HG03280 (cell line): ENCODE measurements around the gene ACOXL.

Experiments used
- ATAC-seq: cut with Tn5 transposase; IDR thresholded peaks from one replicate; pipeline ENCODE4 v1.9.1; 2021; ENCODE audit warnings: mild to moderate bottlenecking, moderate library complexity; ENCODE audit not compliant: unreplicated experiment

ACOXL gene

DNA sequence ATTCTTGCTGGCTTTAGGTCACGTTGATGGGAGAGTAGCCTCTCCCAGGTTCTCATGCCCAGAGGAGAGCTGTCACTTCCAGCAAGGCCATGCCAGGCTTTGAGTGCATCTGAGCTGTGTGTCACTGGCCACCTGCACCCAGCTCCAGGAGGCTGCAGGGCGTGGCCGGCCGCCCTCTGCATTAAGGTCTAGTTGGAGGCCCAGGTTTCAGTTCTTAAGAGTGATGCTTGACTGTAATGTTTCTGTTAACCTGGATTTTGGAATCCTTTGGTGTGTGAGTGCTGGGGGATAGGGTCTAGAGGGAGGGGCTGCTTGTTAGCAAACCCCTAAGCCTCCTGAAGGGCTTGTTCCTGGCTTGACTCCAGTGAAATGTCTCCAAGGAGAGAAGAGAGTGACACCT is 140.1 kb downstream of the ACOXL start:
- peak; percentile 31 for ATAC-seq

DNA sequence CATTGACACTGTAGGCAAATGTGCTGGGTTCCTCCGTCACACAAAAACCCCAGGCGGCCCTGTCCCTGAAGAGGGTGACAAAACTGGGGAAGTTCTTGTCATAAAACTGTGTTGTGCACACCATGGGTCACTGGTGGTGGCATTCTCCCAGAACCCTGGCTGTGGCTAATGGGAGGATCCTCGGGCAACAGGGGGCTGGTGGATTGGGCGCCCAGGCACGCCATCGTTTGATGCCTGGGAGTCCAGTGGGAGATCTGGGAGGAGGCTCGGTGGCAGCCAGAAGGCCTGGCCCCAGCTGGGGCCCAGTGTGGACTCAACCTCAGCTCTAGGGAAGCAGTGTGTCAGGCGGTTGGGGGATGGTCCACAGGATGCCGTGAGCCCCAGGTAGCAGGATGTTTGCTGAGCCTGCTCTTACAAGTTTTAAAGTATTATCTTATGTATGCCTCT is 140.7 kb downstream of the ACOXL start:
- ATAC-seq, result peak; percentile 23

DNA sequence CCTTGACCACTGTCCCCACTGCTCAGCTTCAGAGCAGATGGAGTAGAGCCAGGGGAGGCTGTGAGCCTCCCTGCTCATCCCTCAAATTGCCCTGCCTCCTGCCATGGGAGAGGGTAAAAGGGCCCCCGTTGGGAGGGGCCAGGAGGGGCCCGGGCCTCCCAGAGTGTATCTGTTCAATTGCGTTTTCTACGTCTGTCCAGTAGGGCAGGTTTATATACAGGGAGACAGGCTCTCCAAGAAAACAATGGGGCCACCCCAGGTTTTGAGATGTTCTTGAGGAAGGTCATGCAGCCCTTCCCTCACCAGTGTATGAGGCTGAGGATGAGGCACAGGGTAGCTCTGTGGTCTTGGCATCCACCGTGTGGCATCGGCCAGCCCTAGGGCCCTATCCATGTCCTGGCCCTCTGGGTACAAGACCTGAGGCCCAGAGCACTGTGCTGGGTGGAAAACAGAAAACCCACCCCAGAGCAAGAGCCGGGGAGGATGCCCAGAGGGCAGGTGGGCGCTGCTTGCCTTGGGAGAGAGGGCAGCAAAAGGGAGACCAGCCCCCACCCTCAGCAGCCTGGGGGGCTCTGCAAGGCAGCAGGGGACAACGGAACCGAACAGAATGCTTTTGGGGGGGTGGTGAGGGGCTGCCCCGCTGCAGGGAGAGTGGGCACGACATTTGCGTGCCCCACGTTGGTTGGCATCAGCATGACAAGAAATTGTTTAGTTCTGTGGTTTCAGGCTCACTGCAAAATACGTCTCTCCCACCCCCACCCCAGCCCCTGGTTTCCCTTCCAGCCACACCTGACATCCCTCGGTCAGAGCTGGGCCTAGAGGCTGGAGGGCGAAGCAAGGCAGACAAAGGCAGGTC is 141.5 kb downstream of the ACOXL start:
- no peak for ATAC-seq

DNA sequence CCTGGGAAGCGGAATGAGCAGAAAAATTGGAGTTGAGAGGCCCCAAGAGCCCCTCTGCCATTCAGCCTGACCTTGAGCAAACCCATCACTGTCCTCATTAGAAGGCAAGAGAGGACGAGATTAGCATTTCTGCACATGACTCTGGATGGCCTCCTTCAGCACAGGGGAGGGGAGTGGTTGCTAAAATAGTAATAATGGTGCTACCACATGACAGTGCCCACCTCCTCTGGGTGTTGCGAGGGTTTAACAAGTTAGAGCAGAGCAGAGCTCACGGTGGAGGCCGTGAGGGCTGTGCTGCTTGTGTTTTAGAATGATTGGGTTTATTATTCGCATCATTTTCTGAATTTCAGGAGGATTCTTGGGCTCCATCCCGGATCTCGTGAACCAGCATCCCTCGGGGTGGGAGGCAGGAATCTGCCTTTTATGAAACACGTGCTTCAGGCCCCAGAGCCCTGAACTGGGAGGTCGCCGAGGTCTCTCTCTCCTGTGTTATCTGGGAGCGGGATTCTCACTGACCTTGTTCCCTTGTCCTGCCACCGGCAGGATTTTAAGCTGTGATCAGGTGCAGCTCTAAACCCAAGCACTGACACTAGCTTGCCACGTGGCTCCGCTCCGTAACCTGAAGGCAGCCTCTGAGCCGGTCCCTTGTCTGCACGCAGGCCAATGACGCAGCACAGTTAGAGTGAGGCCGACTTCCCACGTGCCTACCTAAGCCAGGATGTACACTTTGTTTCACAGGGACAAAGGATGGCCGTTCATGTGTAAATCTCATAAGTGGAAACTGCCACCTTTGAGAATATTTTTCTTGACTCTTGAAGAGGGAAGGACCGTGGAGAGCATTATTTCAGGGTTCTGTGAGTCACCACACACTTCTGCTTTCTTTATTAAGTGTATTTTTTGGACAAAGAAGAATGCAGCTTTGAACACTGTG is 142.3 kb downstream of the ACOXL start:
- ATAC-seq, result peak; percentile 36

DNA sequence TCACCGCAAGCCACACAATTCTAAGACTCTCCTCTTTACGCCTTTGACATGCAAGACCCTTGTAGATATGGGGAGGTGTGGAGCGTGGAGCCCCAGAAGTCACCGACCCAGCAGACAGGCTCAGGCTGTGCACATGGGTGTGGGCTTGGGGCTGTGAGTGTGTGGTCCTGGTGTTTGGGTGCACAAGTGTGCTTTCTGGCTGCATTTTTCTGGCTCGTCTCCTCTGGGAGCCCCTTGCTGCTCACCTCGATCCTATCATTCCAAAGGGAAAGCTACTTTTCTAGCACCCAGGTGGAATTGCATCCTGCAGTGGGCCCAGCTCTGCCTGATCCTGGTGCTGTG is 143.0 kb downstream of the ACOXL start:
- no peak for ATAC-seq

DNA sequence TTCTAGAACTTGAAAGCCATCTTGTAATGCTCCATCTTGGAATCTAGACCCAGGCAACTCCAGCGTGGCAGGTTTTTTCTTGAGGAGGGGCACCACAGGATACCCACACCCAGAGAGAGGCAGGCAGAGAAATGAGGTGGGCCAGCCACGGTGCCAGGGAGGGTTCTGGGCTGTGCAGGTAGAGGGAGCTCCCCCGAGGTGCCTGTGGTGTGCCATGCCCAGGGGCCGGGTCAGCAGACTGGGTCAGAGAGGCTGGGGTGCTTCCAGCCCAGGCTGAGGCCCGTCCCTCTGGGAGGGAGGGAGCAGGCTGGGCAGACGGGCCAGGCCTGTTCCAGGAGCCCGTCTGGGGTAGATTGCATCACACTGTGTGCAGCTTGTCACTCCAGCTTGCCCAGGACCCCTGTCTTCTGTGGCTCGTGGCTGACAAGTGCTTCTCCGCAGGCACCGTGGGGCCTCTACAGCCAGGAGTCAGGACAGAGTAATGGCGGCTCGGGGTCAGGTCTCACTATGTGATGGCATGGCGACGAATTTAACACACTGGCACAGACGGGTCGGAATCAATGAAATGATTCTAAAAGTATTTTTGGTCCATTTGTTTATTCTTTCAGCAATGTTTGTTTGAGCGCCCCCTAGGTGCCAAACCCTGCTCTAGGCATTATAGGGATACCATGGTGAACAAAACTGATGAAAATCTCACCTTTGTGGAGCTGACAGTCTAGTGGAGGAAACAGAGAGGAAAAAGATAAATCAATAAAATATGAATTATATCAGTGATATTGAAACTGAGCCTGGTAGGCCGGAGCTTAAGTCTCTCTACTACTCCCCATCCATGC is 144.0 kb downstream of the ACOXL start:
- ATAC-seq, result no peak

DNA sequence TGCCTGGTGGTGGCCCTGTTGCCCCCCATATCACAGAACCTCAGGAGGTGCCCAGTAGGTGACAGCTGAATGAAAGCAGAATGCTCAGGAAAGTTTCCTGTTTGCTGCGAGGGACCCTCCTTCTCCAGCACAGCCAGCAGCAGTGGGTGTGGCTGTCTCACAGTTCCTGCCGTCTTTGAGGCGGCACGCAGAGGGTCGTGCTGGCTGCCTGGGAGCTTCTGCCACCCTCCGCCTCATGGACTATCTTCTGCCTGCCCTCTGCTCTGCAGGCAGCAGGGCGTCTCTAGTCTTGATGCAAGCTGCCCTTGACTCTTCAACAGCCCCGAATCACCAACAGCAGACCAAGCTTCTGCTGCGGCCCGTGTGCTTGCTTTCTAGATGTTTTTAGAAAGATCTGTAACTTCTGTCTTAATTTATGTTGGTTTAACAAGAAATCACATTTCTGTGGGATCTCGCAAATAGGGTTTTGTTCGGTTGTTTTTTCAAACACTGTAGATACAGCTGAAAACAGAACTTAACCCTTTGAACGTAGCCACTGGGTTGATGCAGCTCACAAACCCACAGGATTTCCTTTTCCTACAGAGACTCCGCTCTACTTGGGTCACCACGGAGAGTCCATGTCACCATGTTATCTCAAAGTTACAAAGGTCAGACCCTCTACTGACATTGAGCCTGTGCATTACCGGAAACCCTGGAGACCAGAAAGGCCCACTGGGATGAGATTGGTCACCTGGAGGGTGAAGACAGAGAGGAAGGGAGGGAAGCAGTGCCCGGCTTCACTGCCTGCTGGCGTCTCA is 144.9 kb downstream of the ACOXL start:
- ATAC-seq, result no peak

DNA sequence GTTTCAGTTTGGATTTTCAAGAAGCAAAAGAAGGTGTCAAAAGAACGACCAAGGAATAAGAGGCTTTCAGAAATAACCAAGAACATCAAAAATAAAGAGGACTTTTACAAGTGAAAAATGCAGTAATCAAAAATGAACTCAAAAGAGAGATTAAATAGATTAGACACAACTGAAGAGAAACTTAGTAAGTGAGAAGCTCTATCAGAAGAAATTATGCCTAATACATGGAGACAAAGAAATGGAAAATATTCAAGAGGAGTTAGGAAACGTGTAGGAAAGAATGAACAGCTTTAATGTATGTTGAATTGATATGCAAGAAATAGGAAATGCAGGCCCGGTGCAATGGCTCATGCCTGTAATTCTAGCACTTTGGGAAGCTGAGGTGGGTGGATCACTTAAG is 145.8 kb downstream of the ACOXL start:
- ATAC-seq, result no peak

DNA sequence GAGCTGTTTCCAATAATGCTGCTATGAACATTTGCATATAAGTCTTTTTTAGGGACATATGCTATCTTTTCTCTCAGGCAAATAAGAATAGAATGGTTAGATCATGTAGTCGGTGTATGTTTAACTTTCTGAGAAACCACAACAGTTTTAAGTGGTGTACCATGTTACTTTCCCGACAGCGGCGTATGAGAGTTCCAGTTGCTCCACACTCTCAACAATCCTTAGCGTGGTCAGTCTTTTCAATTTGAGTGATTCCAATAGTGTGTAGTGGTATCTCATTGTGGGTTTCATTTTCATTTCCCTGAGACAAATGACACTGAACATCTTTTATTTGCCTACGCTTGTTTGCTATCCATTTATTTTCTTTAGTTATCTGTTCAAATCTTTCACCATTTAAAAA is 149.5 kb downstream of the ACOXL start:
- peak; percentile 82 for ATAC-seq

DNA sequence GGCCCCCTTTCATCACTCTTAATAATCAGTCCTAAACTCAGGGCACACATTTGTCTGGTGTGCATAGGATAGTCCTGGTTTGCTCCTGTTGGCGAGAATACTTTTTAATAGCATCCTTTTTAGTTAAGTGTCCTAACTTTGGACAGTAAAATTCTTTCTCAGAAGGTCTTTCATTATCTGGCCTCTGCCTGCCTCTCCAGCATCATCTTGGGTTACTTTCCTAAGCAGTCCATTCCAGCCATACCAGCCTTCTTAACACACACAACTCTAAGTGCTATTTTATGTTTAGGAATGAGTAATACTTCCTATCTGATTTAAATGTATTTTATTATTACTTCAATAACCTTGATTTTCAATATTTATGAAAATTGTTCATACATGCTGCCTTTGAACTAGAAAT is 151.0 kb downstream of the ACOXL start:
- ATAC-seq, result no peak

DNA sequence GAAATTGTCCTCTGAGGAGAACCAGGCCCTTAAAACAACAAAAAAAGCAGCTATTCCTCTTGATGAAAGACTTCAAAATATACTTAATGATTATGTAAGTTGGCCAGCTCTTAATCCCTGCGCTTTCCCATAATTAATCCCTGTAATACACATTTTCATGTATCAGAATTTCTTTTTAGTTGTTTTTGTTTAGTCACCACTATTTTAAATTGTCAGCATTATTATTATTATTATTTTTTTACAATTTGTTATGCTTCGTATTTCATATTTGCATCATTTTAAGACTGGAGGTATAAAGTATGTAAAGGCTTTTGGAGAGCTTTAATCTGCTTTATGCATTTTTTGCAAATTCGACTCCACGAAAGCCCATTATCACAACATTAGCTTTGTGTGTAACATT is 152.9 kb downstream of the ACOXL start:
- no peak for ATAC-seq

DNA sequence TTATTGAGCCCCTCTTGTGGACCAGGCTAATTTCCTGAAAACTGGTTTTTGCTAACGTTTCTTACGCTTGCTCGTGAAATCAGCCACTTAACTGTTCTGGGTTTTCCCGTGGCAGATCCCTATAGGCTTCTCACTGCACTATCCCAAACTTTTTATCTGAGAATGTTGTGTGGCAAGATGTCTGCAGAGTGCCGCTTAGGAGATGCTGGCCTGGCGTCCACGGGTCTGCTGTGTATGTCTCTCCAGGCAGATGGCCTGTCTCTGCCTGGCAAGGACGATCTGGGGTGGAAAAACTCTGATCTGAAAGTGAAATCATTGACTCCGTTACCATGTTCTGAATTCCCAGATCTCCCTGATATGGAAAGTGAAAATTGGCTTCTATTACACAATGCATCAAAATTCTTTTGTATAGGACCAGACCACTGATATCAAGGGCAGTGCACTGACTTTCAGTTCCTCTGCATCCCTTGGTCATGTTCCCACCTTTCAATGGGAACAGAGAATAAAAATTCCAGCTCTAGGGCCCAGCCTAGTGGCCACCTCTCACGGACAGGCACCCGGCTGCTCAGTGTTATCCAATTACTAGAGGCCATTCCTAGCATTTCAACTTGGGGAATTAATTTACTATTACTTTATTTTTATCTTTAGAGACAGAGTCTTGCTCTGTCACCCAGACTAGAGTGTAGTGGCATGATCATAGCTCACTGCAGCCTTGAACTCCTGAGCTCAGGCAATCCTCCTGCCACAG is 154.6 kb downstream of the ACOXL start:
- ATAC-seq, result no peak

DNA sequence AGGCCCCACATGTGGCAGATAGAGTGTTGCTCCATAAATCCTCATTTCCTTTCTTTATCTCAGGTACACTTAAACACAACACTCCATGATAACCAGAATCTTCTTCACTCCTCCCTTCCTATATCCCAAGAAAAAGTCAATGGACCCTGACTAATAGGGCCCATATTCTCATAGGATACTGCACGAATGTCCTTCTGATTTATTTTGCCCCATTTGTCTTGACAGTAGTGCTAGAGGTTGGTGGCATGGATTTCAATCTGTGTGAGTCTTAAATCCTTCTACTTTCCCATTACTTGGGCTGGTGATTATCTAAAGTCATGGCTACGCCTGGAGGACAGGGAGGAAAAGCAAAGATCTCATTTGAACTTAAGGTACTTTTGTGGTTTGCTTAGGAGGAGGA is 156.0 kb downstream of the ACOXL start:
- ATAC-seq, result no peak

DNA sequence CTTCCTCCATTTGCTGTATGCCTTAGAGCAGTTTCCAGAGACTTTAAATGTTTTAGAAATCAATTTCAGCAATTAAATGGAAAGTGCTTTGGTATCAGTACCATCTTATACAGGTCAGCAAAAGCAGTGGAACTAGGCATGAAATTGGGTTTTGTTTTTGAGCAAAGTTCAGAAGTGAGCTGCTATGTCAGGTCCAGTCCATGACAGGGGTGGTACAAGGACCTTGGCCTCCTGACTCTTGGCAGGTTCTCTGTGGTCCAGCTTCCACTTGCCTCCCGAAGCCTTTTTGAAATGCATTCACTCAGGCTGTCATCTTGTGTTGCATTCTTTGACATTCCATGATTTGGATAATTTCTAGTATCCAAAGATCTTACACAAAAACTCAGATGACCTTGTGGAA is 159.3 kb downstream of the ACOXL start:
- no peak for ATAC-seq

DNA sequence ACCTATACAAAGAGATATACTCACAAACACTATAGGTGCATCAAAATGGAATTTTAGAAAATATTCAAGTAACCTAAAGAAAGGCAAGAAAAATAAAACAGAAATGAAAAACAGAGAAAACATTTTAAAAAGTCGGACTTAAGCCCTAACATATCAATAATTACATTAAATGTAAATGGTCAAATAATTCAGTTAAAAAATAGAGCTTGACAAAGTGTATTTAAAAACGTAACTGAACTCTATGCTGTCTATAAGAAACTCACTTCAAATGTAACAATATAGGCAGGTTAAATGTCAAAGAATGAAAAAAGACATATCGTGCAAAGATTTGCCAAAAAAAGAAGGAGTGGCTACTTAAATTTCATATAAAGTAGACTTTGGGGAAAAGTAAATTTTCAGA is 163.9 kb downstream of the ACOXL start:
- ATAC-seq, result no peak

DNA sequence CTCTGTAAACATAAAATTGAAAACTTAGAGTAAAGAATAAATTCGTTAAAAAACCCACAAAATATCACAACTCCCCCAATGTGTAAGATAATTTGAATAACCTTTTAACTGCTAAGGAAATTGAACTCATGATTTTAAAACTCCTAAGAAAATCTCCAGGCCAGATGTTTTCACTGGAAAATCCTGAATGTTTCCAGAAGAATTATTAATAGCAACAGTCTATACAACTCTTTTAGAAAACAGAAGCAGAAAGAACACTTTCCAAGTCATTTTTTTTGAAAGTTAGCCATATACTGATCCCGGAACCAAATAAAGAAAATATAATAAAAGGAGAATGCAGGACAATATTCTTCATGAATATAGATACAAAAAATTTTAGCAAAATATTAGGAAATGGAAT is 165.6 kb downstream of the ACOXL start:
- ATAC-seq, result no peak

DNA sequence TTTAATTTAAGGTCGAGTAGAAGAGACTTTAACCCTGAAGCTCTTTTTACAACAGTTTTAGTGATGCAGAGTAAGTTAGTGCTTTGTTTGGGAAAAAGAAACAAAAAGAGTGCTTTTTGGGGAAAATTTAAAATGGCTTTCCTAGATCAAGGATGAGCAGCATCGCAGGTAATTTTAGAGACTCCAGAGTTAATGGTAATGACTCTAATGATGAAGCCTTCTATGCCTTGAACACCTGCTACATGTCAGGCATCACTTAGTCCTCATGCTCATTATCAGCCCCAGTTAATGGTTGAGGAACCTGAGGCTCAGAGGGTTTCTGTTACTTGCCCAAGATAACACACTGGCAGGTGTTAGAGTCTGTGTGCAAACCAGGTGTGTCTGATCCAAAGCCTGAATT is 167.8 kb downstream of the ACOXL start:
- no peak for ATAC-seq

DNA sequence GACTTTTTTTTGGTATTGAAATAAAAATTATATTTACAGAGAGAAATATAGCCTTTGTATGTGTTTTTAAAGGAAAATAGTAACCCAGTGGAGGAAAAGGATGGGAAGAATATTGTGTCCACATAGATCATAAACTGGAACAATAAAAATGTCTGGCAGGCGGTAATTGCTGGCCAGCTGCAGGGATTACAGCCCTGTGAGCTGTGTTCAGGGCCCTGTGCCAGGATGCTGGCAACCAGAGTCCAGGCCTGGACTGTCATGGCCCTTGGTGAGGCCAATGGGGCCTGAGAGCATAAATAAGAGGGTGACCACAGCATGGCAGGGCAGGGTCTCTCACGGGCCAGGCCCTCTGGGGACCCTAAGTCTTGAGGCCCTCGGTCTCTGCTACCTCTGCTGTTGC is 171.2 kb downstream of the ACOXL start:
- ATAC-seq, result no peak

DNA sequence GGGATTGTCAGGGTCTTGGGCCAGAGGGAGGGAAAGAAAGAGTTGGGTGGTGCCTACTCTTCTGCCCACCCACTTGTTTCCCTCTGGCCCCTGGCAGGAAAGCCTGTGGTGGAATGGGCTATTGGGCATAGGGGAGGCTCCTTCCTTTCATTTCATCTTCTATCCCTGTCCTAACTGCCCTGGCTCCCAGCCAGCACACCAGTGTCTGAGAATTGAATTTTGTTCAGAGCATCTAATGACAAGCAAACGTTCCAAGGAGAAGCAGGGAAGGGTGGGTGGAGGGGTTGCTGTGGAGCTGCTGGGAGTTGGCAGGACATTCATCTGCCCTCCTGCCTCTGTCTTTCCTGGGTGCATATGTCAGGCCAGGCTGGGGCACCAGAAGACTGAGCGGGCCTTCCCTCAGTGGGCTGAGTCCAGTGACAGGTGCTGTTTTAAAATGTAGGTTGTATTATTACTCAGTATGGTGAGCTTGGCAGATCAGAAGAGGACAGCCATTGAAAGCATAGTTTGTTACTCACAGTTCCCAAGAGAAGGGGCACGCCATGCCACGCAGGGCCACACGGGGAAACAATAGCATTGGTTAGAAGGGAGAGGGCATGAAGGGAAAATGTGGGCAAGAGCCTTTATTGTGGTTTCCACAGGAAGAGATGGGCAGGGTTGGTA is 171.9 kb downstream of the ACOXL start:
- ATAC-seq, result no peak
